ENCODE measurements around the gene DIRAS1.

DIRAS1 gene

DNA sequence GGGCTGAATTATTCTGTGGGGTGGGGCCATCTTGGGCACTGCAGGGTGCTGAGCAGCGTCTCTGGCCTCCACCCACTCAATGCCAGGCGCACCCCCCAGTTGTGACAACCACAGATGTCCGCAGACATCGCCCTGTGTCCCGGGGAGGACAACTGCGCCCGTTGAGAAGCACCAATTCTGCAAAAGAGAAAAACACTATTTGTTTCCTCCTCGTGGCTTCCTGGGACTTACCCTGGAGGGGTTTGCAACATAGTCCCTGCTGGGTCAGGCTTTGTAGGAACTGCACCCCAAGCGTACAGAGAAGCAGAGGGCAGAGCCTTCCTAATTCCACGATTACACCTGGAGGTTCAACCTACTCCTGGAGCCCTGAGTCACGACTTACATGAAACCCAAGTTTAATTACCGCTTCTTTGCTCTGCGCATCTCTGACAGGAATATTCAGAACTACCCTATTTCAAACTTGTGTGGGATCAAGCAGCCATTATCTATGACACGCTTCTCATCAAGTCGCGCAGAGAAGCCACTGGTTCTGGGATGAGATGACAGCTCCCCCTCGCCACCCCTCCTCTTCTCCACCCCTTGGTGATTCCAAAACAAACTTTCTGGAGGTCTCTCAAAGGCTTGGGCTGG lies 29.8 kb upstream of the DIRAS1 start:
- CTCF ChIA-PET = interaction anchor here (2.4 kb wide), 1 partner anchor 103 kb away, joined by 26 read pairs; no protein-coding TSS in a partner anchor
- TF ChIP-seq SP1 (IDR thresholded peaks at IDR 0.05) (no peak), L3MBTL2 (conservative IDR thresholded peaks at IDR 0.05) (no peak), LEF1 (IDR thresholded peaks at IDR 0.05; ENCODE audit: borderline replicate concordance) (no peak), BHLHE40 (IDR thresholded peaks at IDR 0.05; ENCODE audit: borderline replicate concordance) (no peak), FOXK2 (IDR thresholded peaks at IDR 0.05) (no peak), ZNF384 (IDR thresholded peaks at IDR 0.05) (no peak), NFRKB (IDR thresholded peaks at IDR 0.05) (no peak), HDGF (IDR thresholded peaks at IDR 0.05; ENCODE audit: borderline replicate concordance) (no peak), FOXM1 (IDR thresholded peaks at IDR 0.05; ENCODE audit: borderline replicate concordance) (no peak), ELF4 (IDR thresholded peaks at IDR 0.05) (no peak), TARDBP (IDR thresholded peaks at IDR 0.05) (no peak)
- TF ChIP-seq, protein P1, sequence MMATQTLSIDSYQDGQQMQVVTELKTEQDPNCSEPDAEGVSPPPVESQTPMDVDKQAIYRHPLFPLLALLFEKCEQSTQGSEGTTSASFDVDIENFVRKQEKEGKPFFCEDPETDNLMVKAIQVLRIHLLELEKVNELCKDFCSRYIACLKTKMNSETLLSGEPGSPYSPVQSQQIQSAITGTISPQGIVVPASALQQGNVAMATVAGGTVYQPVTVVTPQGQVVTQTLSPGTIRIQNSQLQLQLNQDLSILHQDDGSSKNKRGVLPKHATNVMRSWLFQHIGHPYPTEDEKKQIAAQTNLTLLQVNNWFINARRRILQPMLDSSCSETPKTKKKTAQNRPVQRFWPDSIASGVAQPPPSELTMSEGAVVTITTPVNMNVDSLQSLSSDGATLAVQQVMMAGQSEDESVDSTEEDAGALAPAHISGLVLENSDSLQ (IDR thresholded peaks at IDR 0.05) = no peak
- DNase-seq (ENCODE audit: extremely low spot score) = no peak
- POLR2A ChIA-PET = no interaction called here

GRCh38 chr19:2747349-2747748 lies 26.2 kb upstream of the DIRAS1 start:
- TF ChIP-seq FOXM1 (IDR thresholded peaks at IDR 0.05; ENCODE audit: borderline replicate concordance) = no peak
- no peak for TF ChIP-seq FOXK2 (IDR thresholded peaks at IDR 0.05)
- no peak for TF ChIP-seq L3MBTL2 (conservative IDR thresholded peaks at IDR 0.05)
- TF ChIP-seq ARNT (IDR thresholded peaks at IDR 0.05) = no peak
- TF ChIP-seq HDGF (IDR thresholded peaks at IDR 0.05; ENCODE audit: borderline replicate concordance) = no peak
- TF ChIP-seq LEF1 (IDR thresholded peaks at IDR 0.05; ENCODE audit: borderline replicate concordance) = no peak
- TF ChIP-seq TARDBP (IDR thresholded peaks at IDR 0.05) = no peak
- no peak for TF ChIP-seq SUZ12 (IDR thresholded peaks at IDR 0.05)
- no peak for TF ChIP-seq FOXA1 (IDR thresholded peaks at IDR 0.05)
- TF ChIP-seq ELF4 (IDR thresholded peaks at IDR 0.05) = no peak
- no peak for TF ChIP-seq NFRKB (IDR thresholded peaks at IDR 0.05)
- TF ChIP-seq ZNF384 (IDR thresholded peaks at IDR 0.05) = no peak
- no peak for TF ChIP-seq SP1 (IDR thresholded peaks at IDR 0.05)
- TF ChIP-seq CTBP1 (IDR thresholded peaks at IDR 0.05; ENCODE audit: borderline replicate concordance) = no peak
- no peak for TF ChIP-seq BHLHE40 (IDR thresholded peaks at IDR 0.05; ENCODE audit: borderline replicate concordance)
- TF ChIP-seq, protein P1 (IDR thresholded peaks at IDR 0.05) = no peak
- DNase-seq (ENCODE audit: extremely low spot score) = no peak
- POLR2A ChIA-PET = no interaction called here
- CTCF ChIA-PET = interaction anchor here (0.7 to 1.0 kb wide), 2 partner anchors 99 kb away, joined by 4 to 5 read pairs; no protein-coding TSS in a partner anchor

DNA sequence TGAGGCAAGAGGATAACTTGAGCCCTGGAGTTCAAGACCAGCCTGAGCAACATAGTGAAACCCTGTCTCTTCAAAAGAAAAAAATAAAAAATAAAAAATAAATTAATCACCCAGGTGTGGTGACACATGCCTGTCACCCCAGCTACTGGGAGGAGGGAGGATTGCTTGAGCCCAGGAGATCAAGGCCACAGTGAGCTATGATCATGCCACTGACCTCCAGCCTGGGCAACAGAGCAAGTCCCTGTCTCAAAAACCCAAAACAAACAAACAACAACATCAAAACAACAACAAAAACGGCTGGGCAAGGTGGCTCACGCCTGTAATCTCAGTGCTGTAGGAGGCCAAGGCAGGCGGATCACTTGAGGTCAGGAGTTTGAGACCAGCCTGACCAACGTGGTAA lies 22.9 kb upstream of the DIRAS1 start:
- ChIA-PET POLR2A (no interaction called here), CTCF (no interaction called here)
- DNase-seq (ENCODE audit: extremely low spot score) = no peak
- TF ChIP-seq ELF4 (IDR thresholded peaks at IDR 0.05) (no peak), SUZ12 (IDR thresholded peaks at IDR 0.05) (no peak), CTBP1 (IDR thresholded peaks at IDR 0.05; ENCODE audit: borderline replicate concordance) (no peak)

- no peak for TF ChIP-seq SP1 (IDR thresholded peaks at IDR 0.05)
- no peak for TF ChIP-seq BHLHE40 (IDR thresholded peaks at IDR 0.05; ENCODE audit: borderline replicate concordance)
- no peak for TF ChIP-seq FOXK2 (IDR thresholded peaks at IDR 0.05)
- TF ChIP-seq ELF4 (IDR thresholded peaks at IDR 0.05) = no peak
- TF ChIP-seq, protein P1 (IDR thresholded peaks at IDR 0.05) = no peak
- no peak for TF ChIP-seq LEF1 (IDR thresholded peaks at IDR 0.05; ENCODE audit: borderline replicate concordance)
- no peak for TF ChIP-seq SUZ12 (IDR thresholded peaks at IDR 0.05)
- no peak for DNase-seq (ENCODE audit: extremely low spot score)
- CTCF ChIA-PET = no interaction called here
- POLR2A ChIA-PET = no interaction called here
Measured at GRCh38 chr19:2743099-2743498, 21.9 kb upstream of the DIRAS1 start.

DNA sequence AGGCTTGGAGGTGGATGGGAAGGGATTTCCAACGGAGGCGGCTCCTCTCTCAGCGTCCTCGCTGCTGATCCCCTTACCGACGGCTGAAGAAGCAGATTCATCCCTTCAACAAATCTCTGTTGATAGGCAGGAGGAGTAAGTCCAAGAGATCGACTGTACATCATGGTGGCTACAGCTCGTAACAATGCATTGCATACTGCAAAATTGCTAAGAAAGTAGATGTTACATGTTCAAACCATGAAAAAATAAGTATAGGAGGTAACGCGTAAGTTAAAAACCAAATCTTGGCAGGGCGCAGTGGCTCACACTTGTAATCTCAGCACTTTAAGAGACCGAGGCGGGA lies 19.1 kb upstream of the DIRAS1 start:
- ChIA-PET CTCF (no interaction called here), POLR2A (interaction anchor here (1.1 to 1.6 kb wide), 2 partner anchors 10 to 43 kb away, joined by 3 to 5 read pairs; partner anchors contain the start of gene SGTA)
- TF ChIP-seq L3MBTL2 (conservative IDR thresholded peaks at IDR 0.05) (no peak), HDGF (IDR thresholded peaks at IDR 0.05; ENCODE audit: borderline replicate concordance) (no peak), LEF1 (IDR thresholded peaks at IDR 0.05; ENCODE audit: borderline replicate concordance) (no peak), NFRKB (IDR thresholded peaks at IDR 0.05) (no peak), TARDBP (IDR thresholded peaks at IDR 0.05) (no peak), FOXM1 (IDR thresholded peaks at IDR 0.05; ENCODE audit: borderline replicate concordance) (no peak), ARNT (IDR thresholded peaks at IDR 0.05) (no peak), ZNF384 (IDR thresholded peaks at IDR 0.05) (no peak), SUZ12 (IDR thresholded peaks at IDR 0.05) (no peak), FOXA1 (IDR thresholded peaks at IDR 0.05) (no peak), BHLHE40 (IDR thresholded peaks at IDR 0.05; ENCODE audit: borderline replicate concordance) (no peak), ELF4 (IDR thresholded peaks at IDR 0.05) (no peak), SP1 (IDR thresholded peaks at IDR 0.05) (no peak), CTBP1 (IDR thresholded peaks at IDR 0.05; ENCODE audit: borderline replicate concordance) (no peak), FOXK2 (IDR thresholded peaks at IDR 0.05) (no peak)
- TF ChIP-seq, protein P1 (IDR thresholded peaks at IDR 0.05) = no peak
- DNase-seq (ENCODE audit: extremely low spot score) = no peak
